Endothelial cell of umbilical vein (primary cell): ENCODE results near the gene ACYP2. TPM values are rescaled to one million over a fixed set of nuclear protein-coding genes. Genes with fewer than 3 reads are reported as not detected.

Source experiments
- BruUV-seq: library from RNA; stranded (reverse); fragments of 400-500 nt; replicated peaks from 2 replicates; lab custom pipeline; 2021; lab: Mats Ljungman, UMichigan
- CTCF ChIA-PET: fragments of 300-600, 350-600 bp; sonication (Branson Sonifier 250); formaldehyde crosslinking; loops from one replicate; lab custom pipeline; 2021; ENCODE audit warnings: antibody characterized with exemption, inconsistent platforms; lab: Charles Lee
- POLR2A ChIA-PET: fragments of 300-600, 350-600 bp; sonication (Branson Sonifier 250); formaldehyde crosslinking; loops from one replicate; lab custom pipeline; 2021; ENCODE audit warnings: antibody characterized with exemption, inconsistent platforms; lab: Charles Lee
- DNase-seq: peaks from one replicate; pipeline ENCODE4 v3.0.0-alpha.2; 2011; ENCODE audit warnings: low read depth, low spot score
- FAIRE-seq: peaks from 2 replicates; lab custom pipeline; 2011; peaks lifted over from hg19 to GRCh38; lab: Jason Lieb, UNC
- H2AFZ ChIP-seq: 2 replicates; pipeline ENCODE4 v1.6.0; 2012; ENCODE audit warnings: low read depth, low read length, control low read depth, inconsistent platforms
- H3K27ac ChIP-seq: 2 replicates; pipeline ENCODE4 v1.5.1; 2011; ENCODE audit warnings: low read depth, mild to moderate bottlenecking, control low read depth, low read length, moderate library complexity; ENCODE audit not compliant: insufficient read depth
- H3K27me3 ChIP-seq, 2 experiments: 2 replicates each; pipeline versions ENCODE4 v1.6.0 to v1.6.1; 2011; ENCODE audit warnings: low read length in 2 of 2, mixed read lengths in 1 of 2; ENCODE audit not compliant: control insufficient read depth in 2 of 2, insufficient read depth in 2 of 2
- H3K36me3 ChIP-seq, 2 experiments: 2 replicates in 1 of 2; 3 replicates in 1 of 2; pipeline ENCODE4 v1.5.1; 2011; ENCODE audit warnings: low read length in 2 of 2, mild to moderate bottlenecking in 1 of 2, moderate library complexity in 1 of 2; ENCODE audit not compliant: control insufficient read depth in 2 of 2, insufficient read depth in 2 of 2; ENCODE audit errors: extremely low read depth in 1 of 2
- H3K4me1 ChIP-seq: 3 replicates; pipeline ENCODE4 v1.5.1; 2011; ENCODE audit warnings: mild to moderate bottlenecking, low read length; ENCODE audit not compliant: control insufficient read depth, insufficient read depth; ENCODE audit errors: extremely low read depth
- H3K4me2 ChIP-seq: 2 replicates; pipeline ENCODE4 v1.6.1; 2011; ENCODE audit warnings: low read length, control low read depth, mixed read lengths; ENCODE audit not compliant: insufficient read depth
- H3K4me3 ChIP-seq, 3 experiments: fragments of 200-600 bp in 1 of 3; sonication (generic), shearing (Covaris generic) in 1 of 3; replicated peaks in 1 of 3; 2 replicates each; pipeline ENCODE4 v1.5.1; 2011 to 2016; ENCODE audit warnings: control low read depth in 3 of 3, low read length in 3 of 3, mild to moderate bottlenecking in 2 of 3, inconsistent platforms in 1 of 3, low read depth in 1 of 3, moderate library complexity in 1 of 3; ENCODE audit not compliant: insufficient read depth in 1 of 3
- H3K79me2 ChIP-seq: 2 replicates; pipeline ENCODE4 v1.6.0; 2012; ENCODE audit warnings: low read length, inconsistent platforms; ENCODE audit not compliant: control insufficient read depth, insufficient read depth
- H3K9ac ChIP-seq: replicated peaks from 2 replicates; pipeline ENCODE3; 2011; ENCODE audit warnings: low read length, control low read depth; ENCODE audit not compliant: insufficient read depth; ENCODE audit errors: extremely low read depth
- H3K9me1 ChIP-seq: replicated peaks from 3 replicates; pipeline ENCODE4 v1.6.0; 2011; ENCODE audit warnings: mild to moderate bottlenecking, low read length; ENCODE audit not compliant: control insufficient read depth, insufficient read depth; ENCODE audit errors: extremely low read depth
- H3K9me3 ChIP-seq: replicated peaks from 2 replicates; pipeline ENCODE4 v1.5.1; 2012; ENCODE audit warnings: low read length, inconsistent platforms; ENCODE audit not compliant: control insufficient read depth, insufficient read depth
- H4K20me1 ChIP-seq: replicated peaks from 2 replicates; pipeline ENCODE3; 2011; ENCODE audit warnings: mild to moderate bottlenecking, low read length; ENCODE audit not compliant: control insufficient read depth, insufficient read depth; ENCODE audit errors: extremely low read depth
- EZH2 ChIP-seq: IDR thresholded peaks from 2 replicates; pipeline ENCODE4 v1.6.1; 2012; ENCODE audit warnings: borderline replicate concordance, low read depth, mild to moderate bottlenecking, moderate library complexity, low read length, inconsistent platforms; ENCODE audit not compliant: severe bottlenecking
- FOS ChIP-seq: IDR thresholded peaks from 2 replicates; pipeline ENCODE4 v1.6.1; 2011; ENCODE audit warnings: mild to moderate bottlenecking, low read length, moderate library complexity, borderline replicate concordance; ENCODE audit not compliant: insufficient read depth
- GATA2 ChIP-seq: IDR thresholded peaks from 2 replicates; pipeline ENCODE4 v1.7.0; 2011; ENCODE audit warnings: low read depth, mild to moderate bottlenecking, moderate library complexity, mixed read lengths, low read length; ENCODE audit not compliant: insufficient read length, insufficient read depth
- JUN ChIP-seq: IDR thresholded peaks from 2 replicates; pipeline ENCODE4 v1.6.1; 2011; ENCODE audit warnings: borderline replicate concordance, low read depth; ENCODE audit not compliant: insufficient read length, insufficient read depth
- MYC ChIP-seq: IDR thresholded peaks from one replicate; pipeline ENCODE4 v1.6.1; 2011; ENCODE audit warnings: mild to moderate bottlenecking, low read depth, low read length
- POLR2A ChIP-seq: IDR thresholded peaks from 2 replicates; pipeline ENCODE4 v1.6.1; 2012; ENCODE audit warnings: low read depth, mild to moderate bottlenecking, control low read depth, low read length
- POLR2AphosphoS5 ChIP-seq: IDR thresholded peaks from 2 replicates; pipeline ENCODE4 v1.6.1; 2012; ENCODE audit warnings: low read depth, mild to moderate bottlenecking, control low read depth, low read length, moderate library complexity; ENCODE audit not compliant: insufficient read depth
- dilution Hi-C: fragments of 300-500 bp; cut with MboI; formaldehyde crosslinking; loops from one replicate; pipeline ENCODE4 v1.15.0; 2019; ENCODE audit warnings: low sequenced_read_pairs; ENCODE audit not compliant: extremely low pct_ligation_motif_present
- intact Hi-C: fragments of 100-400 bp; cut with micrococcal nuclease; formaldehyde crosslinking; loops from one replicate; pipeline ENCODE4 v1.10.0; 2022
- polyA plus RNA-seq, 4 experiments: library from polyadenylated mRNA; depleted of rRNA in 3 of 4; stranded (reverse) in 3 of 4; unstranded in 1 of 4; fragments of >200 nt; gene quantifications; 2 replicates each; pipeline versions ENCODE4 v1.2.1 to v1.2.3, GENCODE V29; 2011 to 2012; ENCODE audit warnings: missing spikeins in 1 of 4
- total RNA-seq: library from RNA; stranded (reverse); gene quantifications from 2 replicates; pipeline ENCODE4 v1.2.3, GENCODE V29; 2021
- TF ChIP-seq, protein P1 (sequence below): IDR thresholded peaks from 2 replicates; pipeline ENCODE4 v1.6.1; 2011; ENCODE audit not compliant: insufficient read depth, insufficient read length
- TF ChIP-seq, protein P2 (sequence below), 2 donors: IDR thresholded peaks; 1 replicate in 1 of 2; 2 replicates in 1 of 2; pipeline ENCODE4 v1.5.1; 2011; ENCODE audit warnings: low read length in 2 of 2, mild to moderate bottlenecking in 2 of 2, moderate library complexity in 2 of 2, control low read depth in 1 of 2, inconsistent platforms in 1 of 2, low read depth in 1 of 2; ENCODE audit not compliant: insufficient read depth in 1 of 2; ENCODE audit errors: extremely low read depth in 1 of 2

ACYP2 gene
- total and polyA plus RNA-seq, 2 donors (not counting 3 experiments of a cell fraction or from before 2014, with no cell fraction given): 3.9 to 7.9 TPM

DNA sequence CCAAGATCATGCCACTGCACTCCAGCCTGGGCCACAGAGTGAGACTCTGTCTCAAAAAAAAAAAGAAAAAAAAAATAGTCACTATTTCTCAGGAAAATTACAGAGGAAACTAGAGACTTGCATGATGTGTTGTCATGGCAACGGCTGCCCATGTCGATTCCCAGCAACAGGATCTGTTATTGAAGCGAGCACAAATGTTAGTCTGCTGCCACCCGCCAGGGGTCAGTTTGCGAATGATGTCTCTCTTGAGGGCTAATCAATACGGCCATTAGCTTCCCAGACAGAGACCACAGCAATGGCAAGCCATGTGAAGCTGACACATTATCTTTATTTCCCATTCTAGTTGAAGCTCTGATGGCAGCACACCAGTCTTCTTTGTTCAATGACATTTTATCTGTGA is 32.4 kb upstream of the ACYP2 start:
- BruUV-seq: no TSS peak
- no peaks in the 10 kb centered on the region for H3K79me2 ChIP-seq
- intact Hi-C loops (no loop called here), dilution Hi-C loops (no loop called here)
- H3K9ac ChIP-seq: no peak overlapping the region
- no peak overlapping the region for H3K4me2 ChIP-seq
- H4K20me1 ChIP-seq: no peaks in the 10 kb centered on the region
- no peaks in the 10 kb centered on the region for H3K9me3 ChIP-seq
- H3K36me3 ChIP-seq: no peaks in the 10 kb centered on the region
- no peaks in the 10 kb centered on the region for H3K9me1 ChIP-seq
- FAIRE-seq (no peak), DNase-seq (no peak)
- TF ChIP-seq FOS (no peak), MYC (no peak), GATA2 (no peak), JUN (no peak), EZH2 (no peak), POLR2AphosphoS5 (no peak), POLR2A (no peak)
- TF ChIP-seq, protein P1, sequence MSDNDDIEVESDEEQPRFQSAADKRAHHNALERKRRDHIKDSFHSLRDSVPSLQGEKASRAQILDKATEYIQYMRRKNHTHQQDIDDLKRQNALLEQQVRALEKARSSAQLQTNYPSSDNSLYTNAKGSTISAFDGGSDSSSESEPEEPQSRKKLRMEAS: no peak
- TF ChIP-seq, protein P2, sequence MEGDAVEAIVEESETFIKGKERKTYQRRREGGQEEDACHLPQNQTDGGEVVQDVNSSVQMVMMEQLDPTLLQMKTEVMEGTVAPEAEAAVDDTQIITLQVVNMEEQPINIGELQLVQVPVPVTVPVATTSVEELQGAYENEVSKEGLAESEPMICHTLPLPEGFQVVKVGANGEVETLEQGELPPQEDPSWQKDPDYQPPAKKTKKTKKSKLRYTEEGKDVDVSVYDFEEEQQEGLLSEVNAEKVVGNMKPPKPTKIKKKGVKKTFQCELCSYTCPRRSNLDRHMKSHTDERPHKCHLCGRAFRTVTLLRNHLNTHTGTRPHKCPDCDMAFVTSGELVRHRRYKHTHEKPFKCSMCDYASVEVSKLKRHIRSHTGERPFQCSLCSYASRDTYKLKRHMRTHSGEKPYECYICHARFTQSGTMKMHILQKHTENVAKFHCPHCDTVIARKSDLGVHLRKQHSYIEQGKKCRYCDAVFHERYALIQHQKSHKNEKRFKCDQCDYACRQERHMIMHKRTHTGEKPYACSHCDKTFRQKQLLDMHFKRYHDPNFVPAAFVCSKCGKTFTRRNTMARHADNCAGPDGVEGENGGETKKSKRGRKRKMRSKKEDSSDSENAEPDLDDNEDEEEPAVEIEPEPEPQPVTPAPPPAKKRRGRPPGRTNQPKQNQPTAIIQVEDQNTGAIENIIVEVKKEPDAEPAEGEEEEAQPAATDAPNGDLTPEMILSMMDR (IDR thresholded peaks at IDR 0.05; ENCODE audit: extremely low read depth in 1 of 2, insufficient read depth in 1 of 2, low read depth in 1 of 2, low read length in 2 of 2): no peak
- no peaks in the 10 kb centered on the region for H3K4me1 ChIP-seq
- ChIA-PET CTCF (no interaction called here), POLR2A (no interaction called here)
- H3K4me3 ChIP-seq: no peak overlapping the region
- H3K27me3 ChIP-seq: peaks cover 0 to 3% of the 10 kb centered on the region in 2 experiments
- H2AFZ ChIP-seq: no peak overlapping the region
- H3K27ac ChIP-seq: no peak overlapping the region
